Measurements from ENCODE around the gene C10orf90.

- no peak for TF ChIP-seq CTCF (IDR thresholded peaks at IDR 0.05)
- TF ChIP-seq ZFX (IDR thresholded peaks at IDR 0.05; ENCODE audit: borderline replicate concordance), result no peak
These were observed 104.6 kb downstream of the C10orf90 start for GRCh38 chr10:126565871-126566270.

Data from 22Rv1 (cell line).